ENCODE data around the gene DNAJC4.
A peak's percentile ranks its signal among the peaks of the same experiment; 100 is the strongest.

DNAJC4 gene

DNA sequence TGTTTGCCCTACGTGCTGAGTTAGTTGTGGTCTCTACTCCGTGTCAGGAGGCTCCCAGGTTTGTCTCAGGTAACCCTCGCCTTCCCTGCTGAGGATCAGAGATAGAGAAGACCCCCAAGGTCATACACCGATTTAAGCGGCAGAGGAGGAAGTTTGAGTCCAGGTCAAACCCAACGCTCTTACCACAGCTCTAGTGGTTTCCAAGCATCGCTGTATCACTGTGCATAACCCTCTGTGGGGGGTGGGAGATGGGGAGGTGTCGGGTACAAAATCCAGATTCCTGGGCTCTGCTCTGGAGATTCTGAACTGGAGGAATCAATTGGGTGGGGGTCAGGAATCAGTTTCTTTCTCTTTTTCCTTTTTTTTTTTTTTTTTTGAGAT lies 627 bp downstream of the DNAJC4 start:
- peak; percentile 55 for DNase-seq

DNA sequence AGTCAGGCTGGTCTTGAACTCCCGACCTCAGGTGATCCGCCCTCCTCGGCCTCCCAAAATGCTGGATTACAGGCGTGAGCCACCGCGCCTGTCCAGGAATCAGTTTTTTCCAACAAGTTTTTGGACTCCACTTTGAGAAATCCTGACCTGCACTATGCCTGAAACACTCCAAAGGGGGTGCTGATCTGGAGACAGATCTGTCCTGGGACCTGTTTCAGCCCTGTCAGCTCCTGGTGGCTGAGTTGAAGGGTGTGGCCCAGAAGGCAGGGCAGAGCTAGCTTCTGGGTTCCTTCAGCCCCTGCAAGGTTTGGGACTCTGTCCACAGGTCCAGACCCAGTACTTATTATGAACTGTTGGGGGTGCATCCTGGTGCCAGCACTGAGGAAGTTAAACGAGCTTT lies 1.2 kb downstream of the DNAJC4 start:
- DNase-seq, result no peak

GRCh38 chr11:64232182-64232966 lies 2.0 kb downstream of the DNAJC4 start:
- no peak for DNase-seq

GRCh38 chr11:64232967-64233315 lies 2.6 kb downstream of the DNAJC4 start:
- DNase-seq, result no peak

- DNase-seq, result no peak
These were observed 3.7 kb downstream of the DNAJC4 start, which contains the start of gene VEGFB for GRCh38 chr11:64233913-64234586. TSS of gene VEGFB (plus strand) at chr11:64234584. CDS start at chr11:64234834, 250 bp downstream.

DNA sequence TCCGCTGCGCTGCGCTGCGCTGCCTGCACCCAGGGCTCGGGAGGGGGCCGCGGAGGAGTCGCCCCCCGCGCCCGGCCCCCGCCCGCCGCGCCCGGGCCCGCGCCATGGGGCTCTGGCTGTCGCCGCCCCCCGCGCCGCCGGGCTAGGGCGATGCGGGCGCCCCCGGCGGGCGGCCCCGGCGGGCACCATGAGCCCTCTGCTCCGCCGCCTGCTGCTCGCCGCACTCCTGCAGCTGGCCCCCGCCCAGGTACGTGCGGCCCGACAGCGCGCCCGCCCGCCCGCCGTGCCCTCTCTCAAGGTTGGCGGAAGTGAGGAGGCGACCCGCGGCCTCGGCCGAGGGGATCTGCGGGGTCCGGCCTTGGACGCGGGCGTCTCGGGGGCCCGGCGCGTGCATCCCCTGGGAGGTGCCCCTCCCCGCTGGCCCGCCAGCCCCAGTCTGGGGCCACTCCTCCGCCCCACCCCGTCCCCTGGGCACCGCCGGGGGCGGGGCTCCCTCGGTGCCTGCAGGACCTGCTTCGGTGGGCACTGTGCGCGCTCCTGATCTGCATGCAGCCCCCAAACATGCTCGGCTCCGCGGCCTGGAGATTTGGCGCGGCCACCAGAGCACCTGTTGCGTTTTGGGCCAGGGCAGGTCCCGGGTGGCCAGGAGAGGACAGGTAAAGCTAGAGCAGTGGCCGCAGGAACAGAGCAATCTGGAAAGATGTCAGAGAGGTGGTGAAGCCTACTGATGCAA lies 4.5 kb downstream of the DNAJC4 start:
- DNase-seq, result no peak

DNA sequence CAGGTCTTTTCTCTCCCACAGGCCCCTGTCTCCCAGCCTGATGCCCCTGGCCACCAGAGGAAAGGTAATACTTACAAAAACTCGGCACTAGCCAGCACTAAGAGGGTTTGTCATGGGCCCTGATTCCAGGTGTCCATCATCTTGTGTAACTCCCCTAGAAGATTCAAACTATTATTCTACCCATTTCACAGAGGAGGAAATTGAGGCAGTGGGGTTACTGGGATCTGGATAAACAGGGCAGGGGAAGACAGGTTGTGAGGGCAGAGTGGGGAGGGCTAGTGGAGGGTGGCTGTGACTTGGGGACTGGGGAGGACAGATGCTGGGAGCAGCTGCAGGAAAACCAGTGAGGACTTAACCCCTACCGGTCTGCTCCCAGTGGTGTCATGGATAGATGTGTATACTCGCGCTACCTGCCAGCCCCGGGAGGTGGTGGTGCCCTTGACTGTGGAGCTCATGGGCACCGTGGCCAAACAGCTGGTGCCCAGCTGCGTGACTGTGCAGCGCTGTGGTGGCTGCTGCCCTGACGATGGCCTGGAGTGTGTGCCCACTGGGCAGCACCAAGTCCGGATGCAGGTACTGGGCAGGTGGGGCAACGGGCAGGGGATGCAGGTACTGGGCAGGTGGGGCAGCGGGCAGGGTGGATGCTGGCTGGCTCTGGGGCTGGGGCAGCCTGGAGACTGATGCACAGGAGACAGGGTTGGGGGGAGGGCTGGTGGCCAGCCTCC lies 5.3 kb downstream of the DNAJC4 start:
- no peak for DNase-seq

- DNase-seq, result no peak
These were observed 7.2 kb downstream of the DNAJC4 start for GRCh38 chr11:64237484-64237951.

GRCh38 chr11:64238076-64238475 lies 7.7 kb downstream of the DNAJC4 start:
- no peak for DNase-seq

GRCh38 chr11:64238999-64239398 lies 8.7 kb downstream of the DNAJC4 start:
- DNase-seq, result peak; percentile 91

DNA sequence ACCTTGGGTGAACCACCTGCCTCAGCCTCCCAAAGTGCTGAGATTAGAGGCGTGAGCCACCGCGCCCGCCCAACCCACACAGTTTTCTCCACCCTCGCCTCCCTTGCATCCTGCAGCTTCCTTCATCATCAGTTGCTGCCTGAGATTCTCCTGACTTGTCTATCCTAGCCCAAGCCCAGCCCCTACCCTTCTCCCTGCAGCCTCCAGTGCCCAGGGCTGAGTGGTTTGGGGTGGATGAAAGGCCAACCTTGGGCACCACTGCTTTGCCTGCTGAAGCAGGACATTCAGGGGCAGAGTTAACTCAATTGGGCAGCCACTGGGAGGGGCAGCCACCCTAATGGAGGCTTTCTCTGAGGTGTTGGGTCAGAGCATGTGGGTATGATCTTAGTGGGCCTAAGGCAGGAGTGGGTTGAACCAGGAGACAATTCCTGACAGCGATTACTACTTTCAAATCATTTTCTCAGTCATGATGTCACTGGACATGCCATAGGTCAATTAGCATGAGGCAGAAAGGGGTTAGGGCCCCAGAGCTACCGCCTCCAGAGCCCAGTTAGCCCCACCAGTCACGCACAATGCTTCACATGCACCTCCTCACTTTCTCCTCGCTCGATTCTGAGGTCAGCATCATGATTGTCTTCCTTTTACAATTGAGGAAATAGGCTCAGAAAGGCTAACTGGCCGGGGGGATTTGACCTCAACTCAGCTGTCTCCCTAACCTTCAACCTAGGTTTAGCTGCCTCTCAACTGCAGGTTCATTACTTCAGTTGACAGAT lies 9.5 kb downstream of the DNAJC4 start:
- DNase-seq, result peak; percentile 98

- peak; percentile 96 for DNase-seq
These were observed 10.3 kb downstream of the DNAJC4 start, which contains the start of gene FKBP2 for GRCh38 chr11:64240435-64241240. TSS of gene FKBP2 (plus strand) at chr11:64241095. CDS start at chr11:64242388, 1,293 bp downstream.

DNA sequence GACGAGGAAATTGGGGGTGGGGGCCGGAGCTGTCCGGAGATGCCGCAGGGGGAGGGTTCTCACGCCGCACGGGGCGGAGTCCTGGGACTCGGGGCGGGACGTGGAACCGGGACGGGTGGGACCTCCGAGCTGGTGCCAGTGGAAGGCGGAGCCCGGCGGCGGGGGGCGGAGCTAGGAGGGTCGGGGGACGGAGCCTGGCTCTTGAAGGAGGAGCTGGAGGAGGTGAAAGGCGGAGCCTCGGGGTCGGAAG lies 10.8 kb downstream of the DNAJC4 start:
- peak; percentile 97 for DNase-seq

- DNase-seq, result no peak
These were observed 11.4 kb downstream of the DNAJC4 start for GRCh38 chr11:64241491-64242374.

GRCh38 chr11:64243236-64243854 lies 13.0 kb downstream of the DNAJC4 start:
- DNase-seq, result no peak

DNA sequence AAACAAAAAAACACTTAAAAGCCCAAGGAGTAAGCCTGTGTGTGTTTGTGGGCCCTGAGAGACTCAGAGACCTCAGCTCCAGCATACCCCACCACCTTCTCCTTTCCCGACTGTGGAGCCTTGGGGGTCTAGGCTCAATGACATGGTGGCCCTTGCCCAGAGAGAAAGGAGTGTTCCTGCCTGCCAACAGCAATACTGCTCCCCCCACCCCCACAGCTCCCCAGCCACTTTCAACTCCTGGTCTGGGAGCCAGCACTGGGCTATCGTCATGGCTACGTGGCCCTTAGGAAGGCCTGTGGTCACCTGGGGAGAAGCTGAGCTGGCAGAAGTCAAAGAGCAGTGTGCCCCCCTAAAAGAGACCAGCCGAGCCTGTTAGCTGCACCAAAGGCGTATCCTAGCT lies 13.8 kb downstream of the DNAJC4 start:
- no peak for DNase-seq

GRCh38 chr11:64244966-64245365 lies 14.6 kb downstream of the DNAJC4 start:
- no peak for DNase-seq

- peak; percentile 47 for DNase-seq
These were observed 15.1 kb downstream of the DNAJC4 start for GRCh38 chr11:64245401-64245796.

DNA sequence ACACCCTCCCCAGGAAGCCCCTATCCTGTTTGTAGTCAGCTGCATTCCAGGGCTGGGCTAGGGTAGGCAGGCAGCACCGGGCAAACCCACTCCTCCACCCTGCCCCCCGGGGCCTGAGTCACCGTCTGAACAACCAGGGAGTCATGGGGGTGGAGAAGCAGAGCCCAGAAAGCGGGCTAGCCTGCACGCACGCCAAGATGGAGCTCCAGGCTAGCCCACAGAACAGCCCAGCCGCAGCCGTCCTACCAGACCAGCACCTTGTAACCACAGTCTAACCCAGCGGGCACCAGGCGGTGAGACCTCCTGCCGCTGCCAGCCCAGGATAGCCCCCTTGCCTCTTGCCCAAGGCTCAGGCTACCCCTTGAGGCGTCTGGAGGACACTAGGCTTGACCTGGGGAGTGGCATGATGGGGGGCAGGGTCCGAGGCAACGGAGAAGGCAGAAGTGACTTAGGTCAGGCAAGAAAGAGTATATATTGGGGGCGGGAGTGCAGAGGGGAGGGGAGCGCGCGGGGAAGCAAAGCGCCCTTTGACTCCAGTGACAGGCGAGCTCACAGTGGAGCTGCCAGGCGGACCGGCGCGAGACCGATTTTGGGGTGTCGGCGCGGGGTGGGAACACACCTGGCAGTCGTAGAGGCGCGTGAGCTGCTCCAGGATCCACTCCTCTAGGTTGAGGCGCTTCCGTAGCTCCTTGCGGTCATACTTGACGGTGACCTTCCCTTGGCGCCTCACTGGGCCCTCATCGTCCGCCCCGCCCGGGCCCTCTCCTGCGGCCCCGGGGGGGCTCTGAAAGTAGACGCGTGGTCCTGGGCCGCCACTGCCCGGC lies 15.7 kb downstream of the DNAJC4 start:
- peak; percentile 60 for DNase-seq
